GOT3 (cell line): ENCODE results near the gene RHAG.

Source experiments
- DNase-seq: peaks from one replicate; lab custom pipeline; 2025; ENCODE audit warnings: mixed read lengths; lab: John Stamatoyannopoulos, UW

Gene RHAG

GRCh38 chr6:49564552-49564951 is 72.1 kb downstream of the RHAG start:
- no peak for DNase-seq

GRCh38 chr6:49563006-49563886 is 73.4 kb downstream of the RHAG start:
- no peak for DNase-seq

- DNase-seq, result no peak
Observed at GRCh38 chr6:49558238-49558637, 78.4 kb downstream of the RHAG start.

DNA sequence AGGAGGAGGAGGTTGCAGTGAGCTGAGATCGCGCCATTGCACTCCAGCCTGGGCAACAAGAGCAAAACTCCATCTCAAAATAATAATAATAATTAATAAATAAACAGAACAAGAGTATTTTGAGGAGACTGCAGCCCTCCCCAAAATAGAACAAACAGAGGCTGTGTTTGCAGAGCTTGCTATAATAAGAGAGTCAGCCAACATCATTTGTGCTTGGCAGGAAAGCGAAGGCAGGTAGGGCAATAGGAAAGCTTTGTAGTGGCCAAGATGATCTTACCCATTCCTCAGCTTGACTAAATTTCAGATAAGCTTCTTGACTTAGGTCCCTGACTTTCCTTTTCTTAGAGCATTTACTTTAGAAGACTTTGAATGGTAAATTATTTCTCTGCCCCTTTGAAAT is 79.5 kb downstream of the RHAG start:
- DNase-seq, result no peak

DNA sequence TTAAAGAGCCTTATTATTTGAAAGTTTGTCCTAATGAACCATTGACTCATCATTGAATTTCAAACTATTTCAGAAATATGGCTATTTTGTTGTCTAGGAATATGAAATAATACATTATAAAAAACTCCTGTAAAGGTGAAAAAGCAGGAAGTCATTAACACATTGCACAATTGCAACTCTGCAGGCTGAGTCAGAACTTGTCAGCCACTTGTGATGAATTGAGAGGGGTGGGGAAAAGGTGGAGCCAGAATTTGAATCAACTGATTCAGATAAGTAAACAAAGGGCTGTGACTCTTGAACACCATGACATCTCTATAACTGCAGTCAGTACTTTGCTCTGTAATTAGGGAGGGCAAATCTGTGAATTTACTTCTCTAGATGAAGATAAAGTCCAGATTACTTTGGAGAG is 80.2 kb downstream of the RHAG start:
- no peak for DNase-seq

DNA sequence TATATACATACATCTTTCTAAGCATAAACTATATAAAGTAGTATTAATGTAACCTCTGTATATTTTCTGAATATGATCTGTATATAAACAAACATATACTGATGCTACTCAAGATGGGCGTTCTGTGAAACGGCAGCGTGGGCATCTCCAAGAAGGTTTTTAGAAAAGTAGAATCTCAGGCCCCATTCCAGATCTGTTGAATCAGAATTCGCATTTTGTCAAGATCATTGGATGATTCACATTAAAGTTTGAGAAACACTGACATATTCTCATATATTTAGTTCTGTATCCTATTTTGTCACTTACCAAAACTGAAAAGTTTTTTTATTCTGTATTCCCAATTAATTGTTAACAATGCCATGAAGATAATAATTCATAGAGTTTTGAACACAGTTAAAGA is 80.7 kb downstream of the RHAG start:
- DNase-seq, result no peak
